A673 (cell line): ENCODE results near the gene TMEM266. TPM values are rescaled to one million over a fixed set of nuclear protein-coding genes. Genes with fewer than 3 reads are reported as not detected.

Experiments
- BruUV-seq: library from RNA; stranded (reverse); fragments of 400-500 nt; replicated peaks from 2 replicates; lab custom pipeline; 2021; lab: Mats Ljungman, UMichigan
- CTCF ChIA-PET: fragments of 300-600 bp; sonication (Branson Sonifier 250); formaldehyde crosslinking; loops from one replicate; lab custom pipeline; 2022; ENCODE audit warnings: antibody characterized with exemption; lab: Charles Lee
- POLR2A ChIA-PET: fragments of 300-600 bp; sonication (Branson Sonifier 250); formaldehyde crosslinking; loops from one replicate; lab custom pipeline; 2022; ENCODE audit warnings: antibody characterized with exemption; ENCODE audit not compliant: low non-redundant PET; lab: Charles Lee
- DNase-seq: peaks from one replicate; pipeline ENCODE4 v3.0.0-alpha.2; 2015; ENCODE audit warnings: low spot score
- H3K27ac ChIP-seq: fragments of 200-600 bp; sonication (generic); 2 replicates; pipeline ENCODE4 v1.5.1; 2016; ENCODE audit warnings: mixed run types, low read depth, mild to moderate bottlenecking, mixed read lengths, antibody characterized with exemption, low read length; ENCODE audit not compliant: poor library complexity, severe bottlenecking
- H3K27me3 ChIP-seq: fragments of 200-600 bp; sonication (generic); replicated peaks from 2 replicates; pipeline ENCODE4 v1.6.1; 2017; ENCODE audit warnings: mixed run types, low read depth, mild to moderate bottlenecking, mixed read lengths, antibody characterized with exemption, low read length; ENCODE audit not compliant: insufficient read depth, poor library complexity
- H3K36me3 ChIP-seq: fragments of 200-600 bp; sonication (generic); 2 replicates; pipeline ENCODE4 v1.6.1; 2016; ENCODE audit warnings: mixed run types, mild to moderate bottlenecking, mixed read lengths, antibody characterized with exemption, low read length; ENCODE audit not compliant: insufficient read depth, poor library complexity, severe bottlenecking
- H3K4me1 ChIP-seq: fragments of 200-600 bp; sonication (generic); 2 replicates; pipeline ENCODE4 v1.6.1; 2017; ENCODE audit warnings: mixed run types, mild to moderate bottlenecking, mixed read lengths, antibody characterized with exemption, low read length; ENCODE audit not compliant: insufficient read depth, poor library complexity, severe bottlenecking
- H3K4me3 ChIP-seq: fragments of 200-600 bp; sonication (generic); 2 replicates; pipeline ENCODE4 v1.5.1; 2016; ENCODE audit warnings: low read depth, mixed run types, mild to moderate bottlenecking, mixed read lengths, low read length; ENCODE audit not compliant: poor library complexity, severe bottlenecking
- H3K9me3 ChIP-seq: fragments of 200-600 bp; sonication (generic); 2 replicates; pipeline ENCODE4 v1.6.1; 2016; ENCODE audit warnings: mixed run types, low read depth, mild to moderate bottlenecking, mixed read lengths, antibody characterized with exemption, low read length; ENCODE audit not compliant: poor library complexity, severe bottlenecking
- CTCF ChIP-seq: fragments of 300-800, 200-600 bp; sonication (generic); conservative IDR thresholded peaks from 2 replicates; pipeline ENCODE4 v1.5.1; 2017; ENCODE audit warnings: low read depth, mild to moderate bottlenecking, antibody characterized with exemption, low read length, moderate library complexity, mixed read lengths
- EZH2 ChIP-seq: fragments of 200-600 bp; sonication (generic); IDR thresholded peaks from 2 replicates; pipeline ENCODE4 v1.6.1; 2017; ENCODE audit warnings: borderline replicate concordance, low read depth, mild to moderate bottlenecking, mixed read lengths, antibody characterized with exemption, low read length; ENCODE audit not compliant: poor library complexity, severe bottlenecking
- intact Hi-C: fragments of 100-400 bp; cut with micrococcal nuclease; formaldehyde crosslinking; loops from one replicate; pipeline ENCODE4 v1.10.0; 2022; ENCODE audit not compliant: unreplicated experiment
- total RNA-seq: library from RNA; stranded (reverse); gene quantifications from 2 replicates; pipeline ENCODE4 v1.2.3, GENCODE V29; 2021

Gene TMEM266
- total RNA-seq, 1 experiment from 2014 or later, result not detected

DNA sequence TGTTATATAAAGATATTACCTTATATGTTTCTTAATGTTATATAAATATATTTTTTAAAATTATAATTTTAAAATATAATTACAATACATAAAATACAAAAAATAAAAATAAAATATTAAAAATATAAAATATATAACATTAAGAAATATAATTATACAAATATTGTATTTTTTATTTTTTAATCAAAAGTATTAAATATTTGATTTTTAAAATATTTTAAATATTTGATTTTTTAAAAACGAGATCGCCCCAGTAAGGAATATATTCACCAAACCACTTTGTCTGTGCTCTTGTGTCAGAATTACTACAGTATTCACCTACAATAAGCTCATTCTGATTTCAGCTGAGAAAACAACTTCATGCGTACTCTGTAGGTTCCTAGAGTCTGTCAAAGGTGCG, 162.4 kb downstream of the TMEM266 start:
- Histone ChIP-seq H3K27me3 (no peaks in the 10 kb centered on the region), H3K27ac (no peak overlapping the region), H3K36me3 (no peaks in the 10 kb centered on the region), H3K4me3 (no peak overlapping the region), H3K9me3 (no peaks in the 10 kb centered on the region), H3K4me1 (no peaks in the 10 kb centered on the region)
- DNase-seq, result no peak
- POLR2A ChIA-PET, result no interaction called here
- CTCF ChIA-PET, result no interaction called here
- no TSS peak for BruUV-seq
- intact Hi-C loops, result no loop called here
- TF ChIP-seq EZH2 (no peak), CTCF (no peak)

DNA sequence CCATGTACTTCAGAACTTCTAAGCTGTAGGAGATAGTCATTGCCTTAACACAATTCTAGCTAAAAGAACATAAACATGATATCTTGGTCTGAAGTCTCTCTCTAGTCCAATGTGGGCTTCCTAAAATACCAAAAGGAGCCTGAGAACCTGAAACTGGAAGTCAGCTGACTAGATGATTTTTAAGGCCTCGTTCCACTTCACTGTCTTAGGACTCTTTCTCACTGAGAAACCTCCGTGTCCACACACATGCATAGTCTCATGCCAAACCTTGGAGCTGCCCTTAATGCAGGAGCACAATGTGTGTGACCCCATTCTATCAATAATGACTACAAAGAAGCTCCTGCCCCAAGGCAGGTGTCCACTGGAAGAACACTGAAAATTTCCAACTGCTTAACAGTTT, 163.7 kb downstream of the TMEM266 start:
- no peak overlapping the region for H3K27ac ChIP-seq
- no peak overlapping the region for H3K4me3 ChIP-seq
- H3K27me3 ChIP-seq, result no peaks in the 10 kb centered on the region
- no TSS peak for BruUV-seq
- DNase-seq, result no peak
- H3K9me3 ChIP-seq, result no peaks in the 10 kb centered on the region
- no peaks in the 10 kb centered on the region for H3K4me1 ChIP-seq
- POLR2A ChIA-PET, result interaction anchor here (0.7 kb wide), 1 partner anchor 8 kb away, joined by 3 read pairs; no protein-coding TSS in a partner anchor
- TF ChIP-seq EZH2 (no peak), CTCF (no peak)
- CTCF ChIA-PET, result no interaction called here
- H3K36me3 ChIP-seq, result no peaks in the 10 kb centered on the region
- intact Hi-C loops, result no loop called here

GRCh38 chr15:76229266-76229665, 169.5 kb downstream of the TMEM266 start:
- ChIA-PET CTCF (no interaction called here), POLR2A (no interaction called here)
- H3K4me3 ChIP-seq, result no peak overlapping the region
- TF ChIP-seq CTCF, result no peak
- no peaks in the 10 kb centered on the region for H3K36me3 ChIP-seq
- intact Hi-C loops, result no loop called here
- H3K27ac ChIP-seq, result no peak overlapping the region
- BruUV-seq, result no TSS peak
- H3K27me3 ChIP-seq, result no peaks in the 10 kb centered on the region
- no peaks in the 10 kb centered on the region for H3K4me1 ChIP-seq
- no peaks in the 10 kb centered on the region for H3K9me3 ChIP-seq
- DNase-seq, result no peak
